Stimulated activated CD4-positive, alpha-beta T cell treated with anti-CD3 and anti-CD28 coated beads, Interleukin-1b, Interleukin-23, amount 100 ng/mL, for 4 hours (primary cell): ENCODE measurements around the gene MRRF.
"Not testable (repeated sequence)": the region's sequence is repeated elsewhere in the genome, so short reads cannot be mapped to it uniquely, and the experiment has no call there.

Source experiments
- DNase-seq, 2 donors: peaks; one replicate each; pipeline ENCODE4 v3.0.0-alpha.2; 2020; ENCODE audit warnings: low read depth in 2 of 2

The MRRF gene

GRCh38 chr9:122355336-122355875 is 90.7 kb downstream of the MRRF start:
- no peak for DNase-seq

GRCh38 chr9:122356627-122357026 is 91.9 kb downstream of the MRRF start:
- no peak for DNase-seq

- DNase-seq: no peak
Observed at GRCh38 chr9:122360891-122361290, 96.2 kb downstream of the MRRF start.

- not testable (repeated sequence) for DNase-seq
Observed at GRCh38 chr9:122363131-122363530, 98.4 kb downstream of the MRRF start.

GRCh38 chr9:122364117-122364782 is 99.6 kb downstream of the MRRF start:
- DNase-seq: no peak

GRCh38 chr9:122364783-122365150 is 100.1 kb downstream of the MRRF start:
- no peak for DNase-seq

- no peak for DNase-seq
Observed at GRCh38 chr9:122366074-122366660, 101.5 kb downstream of the MRRF start.

GRCh38 chr9:122367065-122367464 is 102.4 kb downstream of the MRRF start:
- DNase-seq: no peak

GRCh38 chr9:122367774-122368460 is 103.2 kb downstream of the MRRF start:
- no peak for DNase-seq

GRCh38 chr9:122368642-122369041 is 104.0 kb downstream of the MRRF start:
- DNase-seq: no peak

- DNase-seq: no peak
Observed at GRCh38 chr9:122370303-122370702, 105.6 kb downstream of the MRRF start.

GRCh38 chr9:122370869-122371755 is 106.4 kb downstream of the MRRF start, which contains the start of gene PTGS1:
PTGS1 (plus strand) TSS chr9:122371024; CDS start chr9:122371085, 61 bp downstream.
- DNase-seq: no peak

GRCh38 chr9:122371846-122372245 is 107.2 kb downstream of the MRRF start:
- no peak for DNase-seq

- DNase-seq: no peak
Observed at GRCh38 chr9:122372856-122373845, 108.5 kb downstream of the MRRF start.

GRCh38 chr9:122374885-122375420 is 110.3 kb downstream of the MRRF start:
- DNase-seq: no peak

GRCh38 chr9:122376796-122377195 is 112.1 kb downstream of the MRRF start:
- DNase-seq: no peak

GRCh38 chr9:122377241-122378164 is 112.8 kb downstream of the MRRF start:
- DNase-seq: no peak

GRCh38 chr9:122378236-122378635 is 113.6 kb downstream of the MRRF start:
- DNase-seq: no peak

- DNase-seq: no peak
Observed at GRCh38 chr9:122379340-122379739, 114.7 kb downstream of the MRRF start.
